ENCODE measurements around the gene SLC35F3.

GRCh38 chr1:234238060-234238459, 333.6 kb downstream of the SLC35F3 start:
- TF ChIP-seq CTCF (IDR thresholded peaks at IDR 0.05; ENCODE audit: insufficient read depth, low read depth, low read length) (no peak), EZH2 (IDR thresholded peaks at IDR 0.05; ENCODE audit: insufficient read depth, low read length) (no peak)

Data from astrocyte (in vitro differentiated cells and primary cell).